GM12892 (cell line): ENCODE measurements around the gene DDX24.

Source experiments
- POLR2A ChIP-seq: IDR thresholded peaks from 2 replicates; pipeline ENCODE4 v1.6.1; 2011; ENCODE audit warnings: low read depth, low read length, control low read depth
- POLR2AphosphoS5 ChIP-seq: IDR thresholded peaks from 2 replicates; pipeline ENCODE4 v1.6.1; 2011; ENCODE audit warnings: low read depth, low read length, control low read depth
- TAF1 ChIP-seq: IDR thresholded peaks from 2 replicates; pipeline ENCODE4 v1.6.1; 2011; ENCODE audit warnings: low read depth, mild to moderate bottlenecking, control low read depth, low read length, borderline replicate concordance

DNA sequence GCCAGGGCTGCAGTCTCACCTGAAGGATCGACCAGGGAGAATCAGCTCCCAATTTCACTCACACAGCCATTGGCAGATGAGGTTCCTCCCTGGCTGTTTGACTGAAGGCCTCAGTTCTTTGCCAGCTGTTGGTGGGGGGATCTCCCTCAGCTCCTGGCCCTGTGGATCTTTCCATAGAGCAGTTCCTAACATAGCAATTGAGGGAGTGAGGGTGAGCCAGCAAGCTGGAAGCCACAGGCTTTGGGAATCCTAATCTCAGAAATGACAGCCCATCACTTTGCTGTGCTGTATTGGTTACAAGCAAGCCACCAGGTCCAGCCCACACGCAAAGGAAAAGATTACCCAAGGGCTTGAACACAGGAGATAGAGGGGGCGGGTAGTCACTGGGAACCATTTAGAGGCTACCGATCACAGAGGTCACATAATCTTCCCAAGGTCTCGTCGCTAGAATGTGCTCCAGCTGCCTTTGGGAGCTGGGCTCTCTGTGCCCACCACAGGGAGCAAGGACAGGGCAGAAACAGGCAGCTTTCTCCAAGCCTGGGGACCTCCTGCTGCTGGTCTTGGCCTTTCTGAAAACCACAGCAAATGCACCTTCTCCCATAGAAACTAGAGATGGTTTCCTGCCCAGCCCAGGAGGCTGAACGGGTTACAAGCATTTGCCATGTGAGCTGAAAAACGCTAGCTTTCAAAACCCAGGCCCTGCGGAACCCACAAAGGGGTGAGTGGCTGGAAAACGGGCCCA is 59.4 kb downstream of the DDX24 start:
- TF ChIP-seq POLR2A: no peak
- TF ChIP-seq POLR2AphosphoS5: no peak
- TF ChIP-seq TAF1: no peak
